CD4-positive, alpha-beta memory T cell (primary cell): Measurements from ENCODE around the gene IL37. TPM values are rescaled to one million over a fixed set of nuclear protein-coding genes. Genes with fewer than 3 reads are reported as not detected.

Experiments
- CTCF ChIA-PET: fragments of 350-600 bp; sonication (Branson Sonifier 250); formaldehyde crosslinking; loops from one replicate; lab custom pipeline; 2021; ENCODE audit warnings: inconsistent platforms; ENCODE audit not compliant: partially characterized antibody; lab: Charles Lee
- POLR2A ChIA-PET: fragments of 350-600 bp; sonication (Branson Sonifier 250); formaldehyde crosslinking; loops from one replicate; lab custom pipeline; 2021; ENCODE audit not compliant: partially characterized antibody; lab: Charles Lee
- DNase-seq, 5 donors: peaks; one replicate each; pipeline versions ENCODE4 v3.0.0 to v3.0.0-alpha.2; 2020 to 2022; ENCODE audit warnings: mixed read lengths in 1 of 5
- H3K27ac ChIP-seq: one replicate; pipeline ENCODE4 v1.7.0; 2013; ENCODE audit warnings: low read depth, low read length
- H3K27me3 ChIP-seq: 2 replicates; pipeline ENCODE4 v1.7.0; 2013; ENCODE audit warnings: mild to moderate bottlenecking, low read length, moderate library complexity; ENCODE audit not compliant: insufficient read depth
- H3K36me3 ChIP-seq: 2 replicates; pipeline ENCODE4 v1.7.0; 2013; ENCODE audit warnings: mild to moderate bottlenecking, low read length, moderate library complexity; ENCODE audit not compliant: insufficient read depth
- H3K4me1 ChIP-seq: 2 replicates; pipeline ENCODE4 v1.7.0; 2013; ENCODE audit warnings: mild to moderate bottlenecking, low read length, moderate library complexity; ENCODE audit not compliant: insufficient read depth
- H3K4me3 ChIP-seq, 2 donors: one replicate each; pipeline ENCODE4 v1.7.0; 2013; ENCODE audit warnings: low read length in 2 of 2, mild to moderate bottlenecking in 1 of 2
- H3K9me3 ChIP-seq, 2 donors: one replicate each; pipeline ENCODE4 v1.7.0; 2013; ENCODE audit warnings: low read length in 2 of 2, control low read depth in 1 of 2; ENCODE audit not compliant: control insufficient read depth in 1 of 2
- H3K27ac Mint-ChIP-seq, 7 donors: one replicate each; pipeline ENCODE4 v1.8.0; 2020 to 2021; ENCODE audit warnings: mixed read lengths in 7 of 7, mild to moderate bottlenecking in 6 of 7, inconsistent platforms in 3 of 7, moderate library complexity in 3 of 7
- H3K27me3 Mint-ChIP-seq, 2 donors: one replicate each; pipeline ENCODE4 v1.8.0; 2020 to 2021; ENCODE audit warnings: mixed read lengths in 2 of 2
- H3K36me3 Mint-ChIP-seq, 2 donors: one replicate each; pipeline ENCODE4 v1.8.0; 2020 to 2021; ENCODE audit warnings: mixed read lengths in 2 of 2, inconsistent platforms in 1 of 2, mild to moderate bottlenecking in 1 of 2
- H3K4me1 Mint-ChIP-seq, 4 donors: one replicate each; pipeline ENCODE4 v1.8.0; 2020 to 2021; ENCODE audit warnings: mixed read lengths in 4 of 4, mild to moderate bottlenecking in 1 of 4
- H3K4me3 Mint-ChIP-seq, 8 donors: one replicate each; pipeline ENCODE4 v1.8.0; 2020 to 2021; ENCODE audit warnings: mixed read lengths in 8 of 8, mild to moderate bottlenecking in 7 of 8, moderate library complexity in 6 of 8, inconsistent platforms in 3 of 8
- H3K9me3 Mint-ChIP-seq, 8 donors: one replicate each; pipeline ENCODE4 v1.8.0; 2020 to 2021; ENCODE audit warnings: mixed read lengths in 8 of 8, mild to moderate bottlenecking in 5 of 8, inconsistent platforms in 3 of 8, moderate library complexity in 1 of 8
- intact Hi-C: fragments of 100-400 bp; cut with micrococcal nuclease; formaldehyde crosslinking; loops from one replicate; pipeline ENCODE4 v1.15.1; 2023
- polyA plus RNA-seq, 2 donors: library from polyadenylated mRNA; unstranded; fragments of 300-500 nt; fragmentation: Illumina TruSeq; gene quantifications; one replicate each; pipeline ENCODE4 v1.2.3, GENCODE V29; 2021
- total RNA-seq, 2 experiments: library from RNA; stranded (reverse); gene quantifications; one replicate each; pipeline ENCODE4 v1.2.3, GENCODE V29; 2021

IL37 gene
- total and polyA plus RNA-seq, 4 experiments from 2014 or later, result not detected

DNA sequence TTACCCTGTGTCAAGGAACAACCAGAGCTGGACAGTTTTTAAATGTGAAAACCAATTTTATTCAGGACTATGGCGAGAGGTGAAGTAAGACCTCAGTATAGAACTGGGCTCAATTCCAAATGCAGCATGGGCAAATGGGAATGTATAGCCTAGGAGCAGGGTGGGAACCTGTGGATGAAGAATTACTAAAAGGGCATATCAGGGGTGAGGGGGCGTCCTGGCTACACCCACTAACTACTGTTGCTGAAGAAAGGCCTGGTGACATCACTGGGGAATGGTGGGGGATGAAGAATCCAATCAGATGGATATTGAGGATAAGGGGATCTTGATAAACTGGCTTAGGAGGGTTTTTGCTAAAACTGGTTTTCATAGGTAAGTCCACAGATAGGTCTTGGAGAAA is 27.3 kb upstream of the IL37 start:
- no peaks in the 10 kb centered on the region for H3K27me3 ChIP-seq
- H3K4me3 Mint-ChIP-seq, result no peak overlapping the region
- ChIA-PET CTCF (interaction anchor here (10.8 kb wide), 1 partner anchor 134 kb away, joined by 249 read pairs; no protein-coding TSS in a partner anchor), POLR2A (no interaction called here)
- no peaks in the 10 kb centered on the region for H3K4me1 ChIP-seq
- DNase-seq, result no peak
- peaks cover 3 to 11% (median 8%) of the 10 kb centered on the region in 4 donors for H3K4me1 Mint-ChIP-seq
- no peaks in the 10 kb centered on the region for H3K9me3 Mint-ChIP-seq
- H3K36me3 Mint-ChIP-seq, result no peaks in the 10 kb centered on the region
- H3K9me3 ChIP-seq, result no peaks in the 10 kb centered on the region
- H3K36me3 ChIP-seq, result no peaks in the 10 kb centered on the region
- H3K27ac Mint-ChIP-seq, result peak overlapping the region in 2 of 7 donors; percentile 23 to 29
- intact Hi-C loops, result no loop called here
- H3K27ac ChIP-seq, result no peak overlapping the region
- no peaks in the 10 kb centered on the region for H3K27me3 Mint-ChIP-seq
- H3K4me3 ChIP-seq, result no peak overlapping the region

DNA sequence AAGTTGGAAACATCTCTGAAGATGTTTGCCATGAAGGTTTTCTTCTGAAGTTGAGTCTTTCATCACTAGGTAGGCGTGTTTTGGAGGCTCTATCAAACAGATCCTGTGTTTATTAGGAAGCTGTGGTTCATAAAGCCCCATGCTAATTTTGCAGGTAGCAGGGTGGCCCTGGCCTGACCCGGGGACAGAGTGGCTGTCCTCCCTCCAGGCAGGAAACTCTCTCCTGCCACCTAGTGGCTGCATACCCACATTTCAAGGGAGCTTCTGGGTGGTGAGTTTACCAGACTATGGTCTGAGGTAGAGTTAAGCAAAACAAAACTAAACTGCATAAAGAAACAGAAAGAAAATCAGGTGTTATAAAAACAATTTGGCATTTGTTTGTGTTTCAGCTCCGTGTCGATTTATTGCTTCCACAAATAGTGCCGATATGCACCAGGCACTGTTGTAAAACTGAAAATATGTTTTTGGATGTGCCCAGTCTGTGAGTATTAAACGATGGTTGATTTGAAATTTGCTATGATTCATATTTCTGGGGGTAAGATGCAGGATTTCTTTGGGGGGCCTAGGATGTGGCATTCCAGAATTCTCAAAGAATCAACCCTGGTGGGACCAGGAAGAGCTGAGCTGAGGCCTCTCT is 26.0 kb upstream of the IL37 start:
- H3K9me3 ChIP-seq, result no peaks in the 10 kb centered on the region
- H3K36me3 ChIP-seq, result no peaks in the 10 kb centered on the region
- no peaks in the 10 kb centered on the region for H3K4me1 ChIP-seq
- H3K27ac ChIP-seq, result no peak overlapping the region
- no peaks in the 10 kb centered on the region for H3K9me3 Mint-ChIP-seq
- H3K4me3 ChIP-seq, result no peak overlapping the region
- no peaks in the 10 kb centered on the region for H3K27me3 Mint-ChIP-seq
- intact Hi-C loops, result loop anchor here (1.0 kb wide), 2 partner anchors 136 to 285 kb away; no protein-coding TSS in a partner anchor
- DNase-seq, result peak; percentile 55 to 65 (median 60)
- H3K27ac Mint-ChIP-seq, result peak overlapping the region in 3 of 7 donors; percentile 6 to 23 (median 20)
- ChIA-PET POLR2A (interaction anchor here (0.6 to 3.2 kb wide), 5 partner anchors 129 to 285 kb away, joined by 3 to 21 read pairs (median 4); no protein-coding TSS in a partner anchor), CTCF (interaction anchor here (0.5 to 10.8 kb wide), 46 partner anchors 7 to 365 kb away, joined by 3 to 249 read pairs (median 4); partner anchors contain the start of gene IL1A)
- peaks cover 3 to 11% (median 8%) of the 10 kb centered on the region in 4 donors for H3K4me1 Mint-ChIP-seq
- H3K27me3 ChIP-seq, result no peaks in the 10 kb centered on the region
- H3K36me3 Mint-ChIP-seq, result no peaks in the 10 kb centered on the region
- H3K4me3 Mint-ChIP-seq, result peak overlapping the region in 2 of 8 donors; percentile 7 to 12

DNA sequence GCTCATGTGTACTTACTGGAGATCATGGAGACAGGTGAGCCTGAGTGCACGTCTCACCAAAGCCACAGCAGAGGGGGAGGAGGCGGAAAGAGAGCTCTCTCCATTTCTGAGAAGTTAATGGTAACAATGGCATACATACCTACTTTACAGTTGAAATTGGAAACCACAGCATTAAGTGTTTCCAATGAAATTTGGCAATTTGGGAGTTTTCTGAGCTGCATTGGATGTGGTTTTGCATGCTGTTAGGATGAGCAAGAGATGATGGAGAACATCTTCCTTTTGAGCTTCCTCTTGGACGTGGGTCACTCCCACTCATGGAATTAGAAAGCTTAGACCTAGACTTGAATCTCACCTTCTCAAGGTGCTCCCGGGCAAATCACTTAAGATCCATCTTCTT is 25.5 kb upstream of the IL37 start:
- intact Hi-C loops, result loop anchor here (1.0 kb wide), 2 partner anchors 136 to 285 kb away; no protein-coding TSS in a partner anchor
- no peak overlapping the region for H3K27ac ChIP-seq
- Mint-ChIP-seq H3K36me3 (no peaks in the 10 kb centered on the region), H3K4me3 (peak overlapping the region in 1 of 8 donors; percentile 7), H3K27ac (no peak overlapping the region), H3K9me3 (no peaks in the 10 kb centered on the region), H3K27me3 (no peaks in the 10 kb centered on the region), H3K4me1 (peaks cover 3 to 11% (median 8%) of the 10 kb centered on the region in 4 donors)
- no peaks in the 10 kb centered on the region for H3K4me1 ChIP-seq
- DNase-seq, result no peak
- POLR2A ChIA-PET, result interaction anchor here (0.6 to 3.2 kb wide), 5 partner anchors 130 to 285 kb away, joined by 3 to 21 read pairs (median 4); no protein-coding TSS in a partner anchor
- CTCF ChIA-PET, result interaction anchor here (0.6 to 10.8 kb wide), 46 partner anchors 7 to 285 kb away, joined by 3 to 249 read pairs (median 4); partner anchors contain the start of gene IL1A
- no peak overlapping the region for H3K4me3 ChIP-seq
- no peaks in the 10 kb centered on the region for H3K27me3 ChIP-seq
- H3K9me3 ChIP-seq, result no peaks in the 10 kb centered on the region
- no peaks in the 10 kb centered on the region for H3K36me3 ChIP-seq

DNA sequence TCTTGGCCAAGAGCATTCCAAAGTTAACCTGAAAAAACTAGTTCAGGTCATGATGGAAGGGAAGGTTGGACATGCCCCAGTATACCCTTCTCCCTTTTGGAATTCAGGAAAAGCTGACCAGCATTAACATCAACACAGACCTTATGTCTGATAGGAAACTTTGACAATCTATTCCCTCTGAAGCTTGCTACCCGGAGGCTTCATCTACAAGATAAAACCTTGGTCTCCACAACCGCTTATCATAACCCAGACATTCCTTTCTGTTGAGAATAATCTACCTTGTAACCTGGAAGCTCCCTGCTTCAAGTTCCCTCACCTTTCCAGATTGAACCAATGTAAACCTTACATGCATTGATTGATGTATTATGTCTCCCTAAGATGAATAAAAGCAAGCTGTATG is 24.7 kb upstream of the IL37 start:
- H3K4me1 Mint-ChIP-seq, result peaks cover 3 to 11% (median 7%) of the 10 kb centered on the region in 4 donors
- H3K27ac Mint-ChIP-seq, result no peak overlapping the region
- intact Hi-C loops, result no loop called here
- H3K9me3 Mint-ChIP-seq, result no peaks in the 10 kb centered on the region
- Histone ChIP-seq H3K27ac (no peak overlapping the region), H3K27me3 (no peaks in the 10 kb centered on the region), H3K4me3 (no peak overlapping the region), H3K4me1 (no peaks in the 10 kb centered on the region), H3K36me3 (no peaks in the 10 kb centered on the region), H3K9me3 (no peaks in the 10 kb centered on the region)
- no peak overlapping the region for H3K4me3 Mint-ChIP-seq
- H3K36me3 Mint-ChIP-seq, result no peaks in the 10 kb centered on the region
- POLR2A ChIA-PET, result interaction anchor here (3.2 kb wide), 1 partner anchor 136 kb away, joined by 21 read pairs; no protein-coding TSS in a partner anchor
- no peak for DNase-seq
- CTCF ChIA-PET, result interaction anchor here (0.9 to 10.8 kb wide), 24 partner anchors 8 to 285 kb away, joined by 3 to 249 read pairs (median 7); partner anchors contain the start of gene IL1A
- no peaks in the 10 kb centered on the region for H3K27me3 Mint-ChIP-seq

DNA sequence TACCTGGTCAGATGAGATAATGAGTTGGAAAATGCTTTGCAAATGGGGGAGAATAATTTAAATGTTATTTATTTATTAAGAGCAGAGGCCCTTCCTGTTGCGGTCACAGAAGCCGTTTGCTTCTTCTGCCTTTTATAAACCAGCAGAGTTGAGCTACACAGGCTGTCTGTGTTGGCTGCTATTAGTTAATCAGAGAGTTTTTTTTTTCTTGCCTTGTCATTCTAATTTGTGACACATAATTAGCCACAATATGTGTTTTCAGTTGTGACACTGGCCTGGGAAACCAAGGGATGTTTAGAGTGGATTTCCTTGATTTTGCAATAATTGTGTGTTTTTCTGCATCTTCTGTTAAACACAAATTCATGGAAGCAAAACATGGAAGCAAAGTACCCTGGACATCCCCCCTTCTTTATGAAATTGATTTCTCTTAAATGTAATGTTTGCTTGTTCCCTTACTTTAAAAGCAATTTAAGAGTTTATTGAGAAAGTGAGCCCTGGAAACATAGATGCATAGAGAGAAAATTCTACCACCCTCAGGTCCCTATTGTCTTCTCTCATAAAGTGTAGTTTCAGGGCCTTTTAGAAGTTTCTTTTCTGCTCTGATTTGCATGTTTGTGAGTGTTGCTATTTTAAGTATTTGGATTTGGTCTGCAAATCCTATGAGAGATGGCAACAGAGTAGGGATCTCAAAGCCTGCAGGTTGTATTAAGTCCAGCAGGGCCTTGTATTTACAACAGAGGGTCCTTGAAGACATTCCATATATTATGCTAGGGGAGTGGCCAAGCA is 22.8 kb upstream of the IL37 start:
- DNase-seq, result no peak
- Histone ChIP-seq H3K36me3 (no peaks in the 10 kb centered on the region), H3K4me1 (no peaks in the 10 kb centered on the region), H3K27me3 (no peaks in the 10 kb centered on the region), H3K27ac (no peak overlapping the region), H3K4me3 (no peak overlapping the region), H3K9me3 (no peaks in the 10 kb centered on the region)
- H3K36me3 Mint-ChIP-seq, result no peaks in the 10 kb centered on the region
- ChIA-PET CTCF (interaction anchor here (1.6 to 10.8 kb wide), 3 partner anchors 139 to 151 kb away, joined by 3 to 249 read pairs (median 22); no protein-coding TSS in a partner anchor), POLR2A (no interaction called here)
- H3K9me3 Mint-ChIP-seq, result no peaks in the 10 kb centered on the region
- no peaks in the 10 kb centered on the region for H3K27me3 Mint-ChIP-seq
- peaks cover 3 to 11% (median 7%) of the 10 kb centered on the region in 4 donors for H3K4me1 Mint-ChIP-seq
- H3K27ac Mint-ChIP-seq, result no peak overlapping the region
- intact Hi-C loops, result no loop called here
- H3K4me3 Mint-ChIP-seq, result no peak overlapping the region

DNA sequence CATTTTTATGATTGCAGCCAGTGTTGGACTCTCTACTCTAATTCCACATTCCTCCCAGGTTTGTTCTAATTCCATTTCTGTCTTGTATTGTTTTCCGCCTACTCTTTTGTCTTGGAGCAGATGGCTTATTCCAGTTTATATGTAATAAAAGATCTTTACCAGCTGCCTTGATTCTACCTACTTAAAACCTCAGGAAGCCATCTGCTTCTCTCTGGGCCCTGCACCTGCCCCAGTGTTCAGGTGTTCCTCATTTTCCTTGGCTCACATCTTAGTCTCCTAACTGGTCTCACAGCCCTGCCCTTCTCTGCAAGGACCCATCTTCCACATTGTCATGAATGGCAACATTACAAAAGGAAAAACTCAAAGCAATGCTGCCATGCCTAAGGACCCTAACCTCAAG is 21.0 kb upstream of the IL37 start:
- no peak overlapping the region for H3K4me3 ChIP-seq
- POLR2A ChIA-PET, result no interaction called here
- no peaks in the 10 kb centered on the region for H3K9me3 Mint-ChIP-seq
- CTCF ChIA-PET, result interaction anchor here (0.9 to 1.3 kb wide), 2 partner anchors 11 to 141 kb away, joined by 3 read pairs; no protein-coding TSS in a partner anchor
- no peaks in the 10 kb centered on the region for H3K27me3 Mint-ChIP-seq
- H3K4me1 Mint-ChIP-seq, result peaks cover 1 to 5% (median 3%) of the 10 kb centered on the region in 4 donors
- intact Hi-C loops, result no loop called here
- H3K4me3 Mint-ChIP-seq, result no peak overlapping the region
- no peaks in the 10 kb centered on the region for H3K4me1 ChIP-seq
- no peak overlapping the region for H3K27ac Mint-ChIP-seq
- no peaks in the 10 kb centered on the region for H3K27me3 ChIP-seq
- H3K36me3 Mint-ChIP-seq, result no peaks in the 10 kb centered on the region
- no peaks in the 10 kb centered on the region for H3K36me3 ChIP-seq
- H3K27ac ChIP-seq, result no peak overlapping the region
- H3K9me3 ChIP-seq, result no peaks in the 10 kb centered on the region
- no peak for DNase-seq
